HS-5 (cell line): Measurements from ENCODE around the gene HDLBP.
"Not testable (repeated sequence)": the region's sequence is repeated elsewhere in the genome, so short reads cannot be mapped to it uniquely, and the experiment has no call there.

ENCODE experiments used
- DNase-seq: peaks from one replicate; pipeline ENCODE4 v3.0.0-alpha.2; 2012; ENCODE audit warnings: low read depth

The HDLBP gene

GRCh38 chr2:241302759-241303651 is 12.5 kb downstream of the HDLBP start:
- no peak for DNase-seq

- no peak for DNase-seq
Observed at GRCh38 chr2:241302083-241302482, 13.4 kb downstream of the HDLBP start.

- no peak for DNase-seq
Observed at GRCh38 chr2:241300000-241300399, 15.5 kb downstream of the HDLBP start.

- no peak for DNase-seq
Observed at GRCh38 chr2:241298673-241299072, 16.8 kb downstream of the HDLBP start.

- no peak for DNase-seq
Observed at GRCh38 chr2:241296767-241297166, 18.7 kb downstream of the HDLBP start.

- no peak for DNase-seq
Observed at GRCh38 chr2:241295326-241296095, 20.0 kb downstream of the HDLBP start.

- DNase-seq = not testable (repeated sequence)
Observed at GRCh38 chr2:241293378-241293797, 22.1 kb downstream of the HDLBP start.

GRCh38 chr2:241291977-241292376 is 23.5 kb downstream of the HDLBP start:
- no peak for DNase-seq

GRCh38 chr2:241291153-241291552 is 24.3 kb downstream of the HDLBP start:
- DNase-seq = no peak

- DNase-seq = no peak
Observed at GRCh38 chr2:241289597-241289996, 25.9 kb downstream of the HDLBP start.

GRCh38 chr2:241289053-241289452 is 26.4 kb downstream of the HDLBP start:
- DNase-seq = no peak

- DNase-seq = no peak
Observed at GRCh38 chr2:241288324-241288888, 27.1 kb downstream of the HDLBP start.

- no peak for DNase-seq
Observed at GRCh38 chr2:241286348-241287090, 29.0 kb downstream of the HDLBP start.

- no peak for DNase-seq
Observed at GRCh38 chr2:241285596-241285995, 29.9 kb downstream of the HDLBP start.

- DNase-seq = no peak
Observed at GRCh38 chr2:241282555-241282954, 32.9 kb downstream of the HDLBP start.

- DNase-seq = no peak
Observed at GRCh38 chr2:241280291-241280690, 35.2 kb downstream of the HDLBP start.

- DNase-seq = no peak
Observed at GRCh38 chr2:241279828-241280227, 35.6 kb downstream of the HDLBP start.

- no peak for DNase-seq
Observed at GRCh38 chr2:241279413-241279812, 36.1 kb downstream of the HDLBP start.

- DNase-seq = not testable (repeated sequence)
Observed at GRCh38 chr2:241278306-241278705, 37.2 kb downstream of the HDLBP start.

GRCh38 chr2:241275910-241276309 is 39.6 kb downstream of the HDLBP start:
- no peak for DNase-seq

- DNase-seq = no peak
Observed at GRCh38 chr2:241275504-241275903, 40.0 kb downstream of the HDLBP start.

- no peak for DNase-seq
Observed at GRCh38 chr2:241274127-241274526, 41.3 kb downstream of the HDLBP start.
